Sigmoid colon (tissue), 3 donors: ENCODE data around the gene NLGN1.

ENCODE experiments used
- CTCF ChIP-seq, 4 experiments: fragments of 450-650 bp in 3 of 4; fragments of 200-600 bp in 1 of 4; IDR thresholded peaks; one replicate each; pipeline ENCODE4 v1.5.1; 2016 to 2019; ENCODE audit warnings: antibody characterized with exemption in 4 of 4, mild to moderate bottlenecking in 3 of 4, moderate library complexity in 2 of 4
- POLR2A ChIP-seq, 2 donors: fragments of 450-650 bp; IDR thresholded peaks; one replicate each; pipeline ENCODE4 v1.6.1; 2016; ENCODE audit warnings: antibody characterized with exemption in 2 of 2, mild to moderate bottlenecking in 2 of 2, moderate library complexity in 2 of 2

GRCh38 chr3:174099724-174100123, 702.2 kb downstream of the NLGN1 start:
- TF ChIP-seq CTCF (IDR thresholded peaks at IDR 0.05) (no peak), POLR2A (IDR thresholded peaks at IDR 0.05) (no peak)
